Aorta (tissue), 5 donors: ENCODE measurements around the gene NBPF9. TPM values are rescaled to one million over a fixed set of nuclear protein-coding genes. Genes with fewer than 3 reads are reported as not detected.
"Not testable (repeated sequence)": the region's sequence is repeated elsewhere in the genome, so short reads cannot be mapped to it uniquely, and the experiment has no call there.

Source experiments
- ATAC-seq: fragments of 200-7000 bp; cut with Tn5 transposase; one replicate; pipeline ENCODE4 v1.9.1; 2022; ENCODE audit warnings: moderate library complexity; ENCODE audit not compliant: low FRiP score
- DNase-seq, 2 donors: peaks; one replicate each; pipeline ENCODE4 v3.0.0-alpha.2; 2020
- H3K27ac ChIP-seq, 2 donors: one replicate each; pipeline ENCODE4 v1.5.1; 2013; ENCODE audit warnings: low read length in 2 of 2, mild to moderate bottlenecking in 2 of 2, moderate library complexity in 2 of 2, control low read depth in 1 of 2, inconsistent platforms in 1 of 2, low read depth in 1 of 2
- H3K27me3 ChIP-seq, 2 donors: one replicate each; pipeline ENCODE4 v1.6.1; 2013; ENCODE audit warnings: control low read depth in 1 of 2, low read length in 1 of 2, mild to moderate bottlenecking in 1 of 2, moderate library complexity in 1 of 2; ENCODE audit not compliant: insufficient read depth in 2 of 2, control insufficient read depth in 1 of 2
- H3K36me3 ChIP-seq, 2 donors: one replicate each; pipeline ENCODE4 v1.6.1; 2013; ENCODE audit warnings: control low read depth in 1 of 2, low read length in 1 of 2, mild to moderate bottlenecking in 1 of 2; ENCODE audit not compliant: insufficient read depth in 2 of 2, control insufficient read depth in 1 of 2
- H3K4me1 ChIP-seq, 2 donors: one replicate each; pipeline ENCODE4 v1.6.1; 2013; ENCODE audit warnings: low read length in 2 of 2, control low read depth in 1 of 2, mild to moderate bottlenecking in 1 of 2, moderate library complexity in 1 of 2; ENCODE audit not compliant: insufficient read depth in 2 of 2, control insufficient read depth in 1 of 2
- H3K4me3 ChIP-seq, 2 donors: one replicate each; pipeline ENCODE4 v1.5.1; 2013; ENCODE audit warnings: low read length in 2 of 2, control low read depth in 1 of 2, mild to moderate bottlenecking in 1 of 2
- H3K9me3 ChIP-seq: one replicate; pipeline ENCODE4 v1.6.1; 2013; ENCODE audit warnings: mild to moderate bottlenecking, low read length; ENCODE audit not compliant: control insufficient read depth
- WGBS, 2 donors: extraction: QIAGEN DNeasy Blood & Tissue Kit; methylation state at CpG; one replicate each; pipeline ENCODE4 v1.1.7; 2013; 5-methylcytosine and 5-hydroxymethylcytosine counted together
- intact Hi-C, 2 donors: fragments of 100-400 bp; cut with DNase I; formaldehyde crosslinking; loops; one replicate each; pipeline versions ENCODE4 v1.14.2 to v1.15.0; 2022
- polyA plus RNA-seq, 2 donors: library from polyadenylated mRNA; stranded (reverse); fragments of 200-250 nt; gene quantifications; one replicate each; pipeline ENCODE4 v1.2.3, GENCODE V29; 2013
- total RNA-seq, 2 donors: library from RNA; stranded (reverse); fragmentation: NEBNext Ultra II Directional; extraction: Animal tissue kit (Norgen Biotek cat#: 25700); gene quantifications; one replicate each; pipeline ENCODE4 v1.2.1, GENCODE V29; 2021
- donor health status: healthy with polysubstance abuse.
- donor health status: Bipolar disorder and iron deficiency.
- donor health status: DM: no; HTN: no; CAD: no.
- donor health status: DM: no; HTN: no; CAD: no.
- donor health status: DM: yes; HTN: yes; CAD: no.

The NBPF9 gene
- total and polyA plus RNA-seq, 4 donors = 4.5 to 40.3 (median 24.8) TPM

DNA sequence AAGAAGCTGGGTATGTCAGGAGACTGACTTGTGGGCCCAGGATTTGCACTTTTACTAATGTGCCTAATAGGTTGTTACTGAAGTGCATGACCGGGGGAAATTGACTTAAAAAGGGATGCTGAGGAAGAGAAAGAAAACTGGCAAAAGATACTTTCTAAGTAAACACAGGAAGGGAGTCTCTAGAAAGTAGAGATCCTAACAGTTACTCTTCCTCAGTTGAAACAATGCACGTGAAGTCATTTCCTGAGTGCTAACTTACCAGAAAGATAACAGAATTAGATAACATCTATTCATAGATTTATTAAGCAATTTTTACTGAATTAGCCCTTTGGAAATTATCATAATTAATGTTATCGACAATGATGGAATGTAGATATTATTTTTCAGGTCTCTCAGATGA is 9.5 kb upstream of the NBPF9 start:
- DNase-seq, H3K9me3 ChIP-seq, ATAC-seq, H3K4me3 ChIP-seq, intact Hi-C loops, H3K27me3 ChIP-seq, H3K27ac ChIP-seq, H3K36me3 ChIP-seq, H3K4me1 ChIP-seq: not testable (repeated sequence)
- WGBS, 2 donors = 67 to 68% methylated on average over 1 of the region's 3 CpGs

GRCh38 chr1:149110343-149110742 is 7.0 kb upstream of the NBPF9 start:
- H3K4me1 ChIP-seq, DNase-seq, H3K27ac ChIP-seq, H3K36me3 ChIP-seq, H3K4me3 ChIP-seq, intact Hi-C loops, H3K27me3 ChIP-seq, ATAC-seq, H3K9me3 ChIP-seq: not testable (repeated sequence)
- WGBS, 2 donors = 67 to 80% methylated on average over 1 of the region's 2 CpGs

DNA sequence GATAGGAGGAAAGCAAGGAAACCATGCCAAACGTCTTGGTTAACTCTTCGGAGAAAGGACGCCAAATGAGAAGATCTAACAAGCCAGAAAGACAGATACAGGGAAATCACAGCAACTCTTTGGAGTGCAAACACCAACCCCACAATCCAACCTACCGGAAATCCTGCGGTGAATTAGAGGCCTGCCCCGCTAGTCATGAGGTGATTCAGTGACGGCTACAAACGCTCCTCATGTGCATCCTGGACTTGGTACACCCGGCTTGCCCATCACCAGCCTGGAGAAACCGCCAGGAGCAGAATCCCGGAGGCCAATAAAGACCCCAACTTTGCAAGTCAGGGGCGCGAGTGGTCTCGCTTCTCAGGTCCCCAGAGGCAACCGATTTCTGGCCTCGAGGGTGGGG is 777 bp downstream of the NBPF9 start:
- intact Hi-C loops, H3K27ac ChIP-seq, H3K27me3 ChIP-seq, H3K9me3 ChIP-seq, H3K4me3 ChIP-seq, H3K36me3 ChIP-seq, H3K4me1 ChIP-seq: not testable (repeated sequence)
- ATAC-seq (peak; percentile 84), DNase-seq (peak in 1 of 2 donors; percentile 53)
- 0% methylated on average over 6 to 8 of the region's 16 CpGs for WGBS, 2 donors

DNA sequence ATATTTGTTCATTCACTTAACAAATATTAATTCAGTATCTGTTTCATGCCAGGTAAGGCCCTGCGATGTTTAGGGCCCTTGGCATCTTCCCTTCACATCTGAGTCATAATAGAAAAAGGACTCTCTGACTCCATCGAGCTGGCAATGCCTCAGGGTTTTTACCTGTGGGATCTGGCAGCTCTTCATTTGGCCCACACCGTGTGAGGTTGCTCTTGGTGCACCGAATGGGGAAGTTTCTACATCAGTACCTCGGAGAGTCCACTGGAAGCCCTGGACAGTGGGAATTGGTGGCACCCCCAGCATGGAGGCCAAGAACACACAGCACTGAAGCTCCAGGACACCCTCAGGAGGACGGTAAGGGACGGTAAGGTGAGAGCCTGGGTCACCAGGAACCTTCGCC is 5.1 kb downstream of the NBPF9 start:
- H3K27me3 ChIP-seq, H3K36me3 ChIP-seq, DNase-seq, H3K27ac ChIP-seq, H3K9me3 ChIP-seq, intact Hi-C loops, H3K4me1 ChIP-seq, ATAC-seq, H3K4me3 ChIP-seq: not testable (repeated sequence)
- WGBS, 2 donors = 91 to 95% methylated on average over 4 to 7 of the region's 8 CpGs

- H3K36me3 ChIP-seq, DNase-seq, H3K9me3 ChIP-seq, H3K4me1 ChIP-seq, H3K27me3 ChIP-seq, intact Hi-C loops, H3K27ac ChIP-seq, ATAC-seq, H3K4me3 ChIP-seq: not testable (repeated sequence)
- WGBS, 2 donors = 78 to 80% methylated on average over 6 of the region's 6 CpGs
These were observed 10.2 kb downstream of the NBPF9 start for GRCh38 chr1:149093155-149093554.

DNA sequence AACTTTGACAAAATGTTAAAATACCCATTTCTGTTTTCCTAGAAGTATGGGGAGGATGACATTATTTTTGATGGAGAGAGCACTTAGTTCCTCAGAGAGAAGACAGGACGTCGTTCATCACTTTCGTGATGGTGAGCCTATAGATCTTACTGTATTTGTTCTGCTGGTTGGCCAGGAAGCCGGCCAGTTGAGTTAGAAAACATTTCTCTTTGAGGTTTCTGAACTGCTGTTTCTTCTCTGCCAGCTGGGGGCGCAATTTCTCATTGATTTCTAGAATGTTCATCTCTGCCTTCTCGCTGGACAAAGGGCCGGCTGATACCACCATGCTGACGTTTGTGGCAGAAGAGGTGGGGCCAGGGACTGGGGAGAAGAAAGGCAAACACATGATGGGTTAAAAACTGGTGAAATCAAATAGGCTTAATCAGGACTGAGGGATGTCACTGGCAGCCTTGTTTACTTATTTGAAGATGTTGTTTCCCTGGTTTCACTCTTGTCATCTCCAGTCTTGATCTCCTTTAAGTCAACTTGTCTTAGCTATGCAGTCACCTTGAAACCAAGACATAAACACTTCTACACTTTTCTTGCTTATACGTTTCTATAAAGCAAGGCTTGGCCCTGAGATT is 27.7 kb downstream of the NBPF9 start:
- DNase-seq, H3K4me1 ChIP-seq, H3K27me3 ChIP-seq, H3K36me3 ChIP-seq, H3K27ac ChIP-seq, H3K9me3 ChIP-seq, intact Hi-C loops, H3K4me3 ChIP-seq, ATAC-seq: not testable (repeated sequence)
- 55 to 56% methylated on average over 4 of the region's 9 CpGs for WGBS, 2 donors

- H3K4me1 ChIP-seq, DNase-seq, H3K27me3 ChIP-seq, ATAC-seq, H3K4me3 ChIP-seq, H3K9me3 ChIP-seq, intact Hi-C loops, H3K36me3 ChIP-seq, H3K27ac ChIP-seq: not testable (repeated sequence)
- WGBS, 2 donors = 77 to 81% methylated on average over 3 of the region's 3 CpGs
These were observed 38.7 kb downstream of the NBPF9 start for GRCh38 chr1:149064611-149065010.

DNA sequence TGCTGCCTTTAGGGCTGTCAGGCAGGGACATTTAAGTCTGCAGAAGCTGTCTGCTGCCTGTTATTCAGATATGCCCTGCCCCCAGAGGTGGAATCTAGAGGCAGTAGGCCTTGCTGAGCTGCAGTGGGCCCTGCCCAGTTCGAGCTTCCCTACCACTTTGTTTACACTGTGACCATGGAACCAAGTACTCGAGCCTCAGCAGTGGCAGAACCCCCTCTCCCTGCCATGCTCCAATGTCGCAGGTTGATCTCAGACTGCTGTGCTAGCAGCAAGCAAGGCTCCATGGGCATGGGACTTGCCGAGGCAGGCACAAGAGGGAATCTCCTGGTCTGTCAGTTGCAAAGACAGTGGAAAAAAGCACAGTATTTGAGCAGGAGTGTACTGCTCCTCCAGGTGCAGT is 60.3 kb downstream of the NBPF9 start:
- H3K36me3 ChIP-seq, H3K9me3 ChIP-seq, H3K4me3 ChIP-seq, intact Hi-C loops, H3K27me3 ChIP-seq, H3K27ac ChIP-seq, ATAC-seq, DNase-seq, H3K4me1 ChIP-seq: not testable (repeated sequence)
- 75 to 84% methylated on average over 2 to 4 of the region's 4 CpGs for WGBS, 2 donors

- H3K9me3 ChIP-seq, H3K4me3 ChIP-seq, H3K27me3 ChIP-seq, DNase-seq, H3K4me1 ChIP-seq, intact Hi-C loops, H3K27ac ChIP-seq, ATAC-seq, H3K36me3 ChIP-seq: not testable (repeated sequence)
- 84% methylated on average over 2 of the region's 3 CpGs; no CpG with 5 or more reads in 1 of the 2 donors for WGBS, 2 donors
These were observed 69.4 kb downstream of the NBPF9 start for GRCh38 chr1:149033916-149034315.
